ENCODE data around the gene FGF3. TPM values are rescaled to one million over a fixed set of nuclear protein-coding genes. Genes with fewer than 3 reads are reported as not detected.
A peak's percentile ranks its signal among the peaks of the same experiment; 100 is the strongest.

Gene FGF3
- polyA plus RNA-seq, 12 donors: not detected

DNA sequence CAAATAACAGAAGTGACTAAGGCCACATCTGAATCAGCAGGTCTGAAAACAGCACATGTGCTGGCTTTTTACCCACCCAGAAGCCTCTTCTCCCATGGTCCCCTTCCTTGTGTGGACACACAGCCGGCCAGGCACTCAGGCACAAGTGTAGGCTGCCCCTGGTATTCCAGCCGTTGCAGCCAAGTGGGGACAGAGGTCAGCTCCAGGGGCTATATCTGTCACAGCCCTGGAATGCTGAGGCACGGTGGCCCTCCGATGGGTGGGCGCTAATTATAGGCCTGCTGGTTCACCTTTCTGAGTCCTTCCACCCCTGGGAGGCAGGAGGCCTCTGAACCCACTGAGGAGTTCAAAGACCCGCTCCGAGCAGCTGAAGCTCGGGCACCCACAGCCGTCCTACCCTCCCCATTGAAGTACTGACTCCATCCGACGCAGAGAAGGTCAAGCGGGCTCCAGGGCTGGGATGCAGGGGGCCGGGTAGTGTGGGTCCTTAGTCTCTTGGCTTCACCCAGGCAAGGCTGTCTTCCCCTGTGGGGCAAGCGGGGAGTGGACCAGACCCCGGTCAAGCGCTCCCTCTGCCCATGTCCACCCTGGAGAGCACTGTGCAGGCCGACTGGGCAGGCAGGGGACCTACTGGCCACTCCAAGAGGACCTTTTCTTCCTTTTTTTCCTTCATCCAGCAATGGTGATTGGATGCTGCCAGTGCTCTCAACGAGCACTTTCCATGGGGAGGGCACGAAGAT lies 14.3 kb downstream of the FGF3 start:
- no peak for DNase-seq

GRCh38 chr11:69803604-69804218 lies 15.5 kb downstream of the FGF3 start:
- no peak for DNase-seq

GRCh38 chr11:69803022-69803421 lies 16.2 kb downstream of the FGF3 start:
- DNase-seq: no peak

DNA sequence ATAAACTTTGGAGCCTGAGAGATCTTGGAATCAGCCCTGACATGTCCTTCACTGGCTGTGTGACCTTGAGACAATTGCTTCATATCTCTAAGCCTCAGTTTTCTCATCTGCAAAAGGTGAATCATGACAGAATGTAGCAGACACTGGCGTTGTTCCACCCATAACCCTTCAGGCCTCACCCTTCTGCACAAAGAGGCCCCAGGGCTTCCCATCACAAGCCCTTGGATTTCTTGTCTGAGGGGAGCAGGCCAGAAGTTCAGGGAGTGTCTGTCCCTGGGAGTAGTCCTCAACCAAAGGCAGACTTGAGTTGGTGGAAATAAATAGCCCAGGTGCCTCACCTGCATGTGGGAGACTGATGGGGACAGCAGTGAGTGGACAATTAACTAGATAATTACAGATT lies 16.6 kb downstream of the FGF3 start:
- no peak for DNase-seq

DNA sequence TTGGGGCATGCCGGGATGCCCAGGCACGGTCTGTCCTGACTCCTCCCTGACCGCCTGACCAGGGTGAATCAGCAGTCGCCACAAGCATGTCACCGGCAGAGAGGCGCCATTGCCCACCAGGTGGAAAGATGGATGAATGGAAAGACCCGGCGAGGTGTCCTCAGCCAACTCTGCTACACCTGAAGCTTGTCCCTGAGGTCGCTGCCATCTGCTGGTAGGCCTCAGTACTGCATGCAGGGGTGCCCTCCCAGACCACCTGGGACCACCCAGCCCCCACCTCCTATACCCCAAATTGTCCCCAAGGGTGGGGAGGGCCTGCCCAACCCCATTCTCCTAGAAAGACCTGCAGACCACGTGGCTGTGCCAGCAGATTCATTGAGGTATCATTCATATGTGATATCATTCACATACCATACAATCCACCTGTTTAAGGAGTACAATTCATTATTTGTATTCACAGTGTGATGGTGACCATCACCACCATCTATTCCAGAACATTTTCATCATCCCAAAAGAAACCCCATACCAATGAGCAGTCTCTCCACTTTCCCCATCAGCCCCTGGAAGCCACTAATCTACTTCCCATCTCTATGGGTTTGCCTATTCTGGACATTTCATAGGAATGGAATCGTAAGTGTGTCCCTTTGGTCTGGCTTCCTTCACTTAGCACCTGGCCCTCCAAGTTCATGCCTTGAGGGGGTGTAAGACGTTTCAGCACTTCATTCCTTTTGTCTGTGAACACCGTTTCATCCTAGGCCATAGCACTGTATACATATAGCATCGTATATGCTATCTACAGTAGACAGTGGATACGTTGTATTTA lies 17.5 kb downstream of the FGF3 start:
- no peak for DNase-seq

GRCh38 chr11:69800278-69800677 lies 18.9 kb downstream of the FGF3 start:
- no peak for DNase-seq

- no peak for DNase-seq
Measured at GRCh38 chr11:69799582-69799981, 19.6 kb downstream of the FGF3 start.

DNA sequence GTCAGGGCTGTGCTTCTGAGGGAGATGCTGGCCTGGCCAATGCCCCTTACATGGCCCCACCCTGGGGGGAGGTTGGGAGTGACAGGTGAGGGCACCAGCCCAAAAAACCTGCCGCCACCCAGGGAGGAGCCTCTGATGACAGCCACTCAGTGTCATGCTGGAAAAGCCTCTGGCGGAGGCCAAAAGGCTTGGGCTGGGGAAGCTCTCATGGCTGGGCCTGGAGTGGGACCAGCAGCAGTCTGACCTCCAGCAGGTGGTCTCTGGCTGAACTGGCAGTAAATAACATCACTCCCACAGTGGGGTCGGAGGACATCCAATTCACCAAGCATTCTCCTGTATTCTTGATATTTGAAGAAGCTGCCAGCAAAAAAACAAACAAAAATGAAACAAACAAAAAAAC lies 20.1 kb downstream of the FGF3 start:
- no peak for DNase-seq

- DNase-seq: no peak
Measured at GRCh38 chr11:69797737-69798528, 21.3 kb downstream of the FGF3 start.

- DNase-seq: no peak
Measured at GRCh38 chr11:69797156-69797555, 22.1 kb downstream of the FGF3 start.

GRCh38 chr11:69796063-69796462 lies 23.2 kb downstream of the FGF3 start:
- no peak for DNase-seq

DNA sequence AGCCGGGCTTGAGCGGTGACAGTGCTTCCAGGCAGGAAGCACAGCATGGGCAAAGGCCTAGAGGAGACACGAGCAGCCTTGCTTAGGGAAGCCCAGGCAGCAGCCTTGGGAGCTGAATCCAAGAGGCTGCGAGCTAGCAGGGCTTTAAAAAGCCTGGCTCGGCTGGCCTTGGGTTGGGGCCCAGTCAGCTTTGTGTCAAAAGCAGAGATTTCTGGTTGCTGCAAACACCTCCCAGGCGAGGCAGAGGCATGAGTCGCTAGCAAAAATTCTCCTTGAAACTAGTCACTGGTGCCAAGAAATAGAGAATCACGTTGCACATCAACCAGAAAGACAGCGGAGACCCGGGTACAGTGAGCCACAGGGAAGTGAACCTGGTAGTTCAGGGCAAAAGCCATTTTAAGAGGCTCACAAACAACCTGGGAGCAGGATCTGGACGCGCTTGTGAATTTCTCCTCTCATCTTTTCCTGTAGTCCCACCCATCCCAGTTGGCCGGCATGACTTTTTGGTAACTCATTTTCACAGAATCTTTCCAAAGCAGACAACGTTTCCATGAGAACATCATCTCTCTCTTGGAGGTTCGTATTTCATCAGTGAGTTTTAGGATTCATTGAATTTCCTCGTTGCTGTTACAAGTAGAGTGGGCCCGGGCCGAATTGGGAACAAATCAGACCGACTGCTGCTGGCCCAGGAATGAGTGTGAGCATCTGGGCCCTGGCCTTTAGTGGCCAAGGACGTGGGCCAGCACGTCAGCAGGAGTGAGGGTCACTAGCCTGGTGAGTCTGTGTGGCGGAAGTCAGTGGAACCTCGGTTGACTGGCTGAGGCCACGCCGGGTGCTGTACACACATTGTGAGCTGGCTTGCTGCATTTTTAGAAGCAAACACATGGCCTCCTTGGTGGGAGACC lies 27.7 kb downstream of the FGF3 start:
- peak; percentile 89 for DNase-seq

- no peak for DNase-seq
Measured at GRCh38 chr11:69788956-69789355, 30.3 kb downstream of the FGF3 start.

- no peak for DNase-seq
Measured at GRCh38 chr11:69787906-69788305, 31.3 kb downstream of the FGF3 start.

GRCh38 chr11:69787457-69787856 lies 31.8 kb downstream of the FGF3 start:
- no peak for DNase-seq

DNA sequence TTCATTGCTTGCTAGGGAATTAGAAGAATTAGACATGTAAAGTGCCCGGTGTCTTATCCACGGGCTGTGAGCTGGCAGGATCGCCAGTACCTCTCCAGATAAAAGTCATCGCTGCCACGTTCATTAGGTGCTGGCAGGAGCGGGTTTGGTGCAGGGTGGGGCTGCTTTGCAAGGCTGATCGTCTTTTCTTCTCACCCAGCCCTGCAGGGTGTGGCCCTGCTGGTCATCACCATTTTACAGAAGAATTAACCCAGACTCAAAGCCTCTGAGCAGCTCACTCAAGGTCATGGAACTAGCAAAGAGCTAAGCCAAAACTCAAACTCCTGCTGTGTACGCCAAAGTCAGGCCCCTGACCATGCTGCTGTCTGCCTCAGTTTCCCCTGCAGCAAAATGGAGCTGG lies 38.0 kb downstream of the FGF3 start:
- DNase-seq: no peak

- DNase-seq: no peak
Measured at GRCh38 chr11:69778373-69778772, 40.8 kb downstream of the FGF3 start.

- DNase-seq: no peak
Measured at GRCh38 chr11:69775163-69775755, 44.0 kb downstream of the FGF3 start, which contains the start of gene FGF4. TSS of gene FGF4 (minus strand) at chr11:69775341. CDS start at chr11:69775084, 257 bp downstream.

- no peak for DNase-seq
Measured at GRCh38 chr11:69774354-69775162, 44.7 kb downstream of the FGF3 start.
